Measurements from ENCODE around the gene HCK.

The HCK gene

GRCh38 chr20:32132911-32133549, 81.0 kb downstream of the HCK start:
- no peak for DNase-seq

- DNase-seq = no peak
Measured at GRCh38 chr20:32134026-32134425, 82.0 kb downstream of the HCK start.

- no peak for DNase-seq
Measured at GRCh38 chr20:32135983-32136515, 84.0 kb downstream of the HCK start.

- DNase-seq = no peak
Measured at GRCh38 chr20:32138921-32139320, 86.9 kb downstream of the HCK start.

- no peak for DNase-seq
Measured at GRCh38 chr20:32139947-32140346, 87.9 kb downstream of the HCK start.

- no peak for DNase-seq
Measured at GRCh38 chr20:32140603-32141002, 88.6 kb downstream of the HCK start.

GRCh38 chr20:32141465-32141980, 89.5 kb downstream of the HCK start:
- DNase-seq = no peak

- DNase-seq = no peak
Measured at GRCh38 chr20:32142088-32142487, 90.0 kb downstream of the HCK start.

- DNase-seq = no peak
Measured at GRCh38 chr20:32142991-32143390, 90.9 kb downstream of the HCK start.

GRCh38 chr20:32144898-32145662, 93.0 kb downstream of the HCK start:
- DNase-seq = no peak

GRCh38 chr20:32149566-32150170, 97.6 kb downstream of the HCK start:
- no peak for DNase-seq

GRCh38 chr20:32150291-32150848, 98.3 kb downstream of the HCK start:
- DNase-seq = no peak

Data from NCI-H1092 treated with DMSO at 0.1 percent for 48 hours (cell line).